Endothelial cell of umbilical vein (primary cell): ENCODE results near the gene CAMSAP1. TPM values are rescaled to one million over a fixed set of nuclear protein-coding genes. Genes with fewer than 3 reads are reported as not detected.

ENCODE experiments used
- BruUV-seq: library from RNA; stranded (reverse); fragments of 400-500 nt; replicated peaks from 2 replicates; lab custom pipeline; 2021; lab: Mats Ljungman, UMichigan
- CTCF ChIA-PET: fragments of 300-600, 350-600 bp; sonication (Branson Sonifier 250); formaldehyde crosslinking; loops from one replicate; lab custom pipeline; 2021; ENCODE audit warnings: antibody characterized with exemption, inconsistent platforms; lab: Charles Lee
- POLR2A ChIA-PET: fragments of 300-600, 350-600 bp; sonication (Branson Sonifier 250); formaldehyde crosslinking; loops from one replicate; lab custom pipeline; 2021; ENCODE audit warnings: antibody characterized with exemption, inconsistent platforms; lab: Charles Lee
- DNase-seq: peaks from one replicate; pipeline ENCODE4 v3.0.0-alpha.2; 2011; ENCODE audit warnings: low read depth, low spot score
- FAIRE-seq: peaks from 2 replicates; lab custom pipeline; 2011; peaks lifted over from hg19 to GRCh38; lab: Jason Lieb, UNC
- H2AFZ ChIP-seq: 2 replicates; pipeline ENCODE4 v1.6.0; 2012; ENCODE audit warnings: low read depth, low read length, control low read depth, inconsistent platforms
- H3K27ac ChIP-seq: 2 replicates; pipeline ENCODE4 v1.5.1; 2011; ENCODE audit warnings: low read depth, mild to moderate bottlenecking, control low read depth, low read length, moderate library complexity; ENCODE audit not compliant: insufficient read depth
- H3K27me3 ChIP-seq, 2 experiments: 2 replicates each; pipeline versions ENCODE4 v1.6.0 to v1.6.1; 2011; ENCODE audit warnings: low read length in 2 of 2, mixed read lengths in 1 of 2; ENCODE audit not compliant: control insufficient read depth in 2 of 2, insufficient read depth in 2 of 2
- H3K36me3 ChIP-seq, 2 experiments: 2 replicates in 1 of 2; 3 replicates in 1 of 2; pipeline ENCODE4 v1.5.1; 2011; ENCODE audit warnings: low read length in 2 of 2, mild to moderate bottlenecking in 1 of 2, moderate library complexity in 1 of 2; ENCODE audit not compliant: control insufficient read depth in 2 of 2, insufficient read depth in 2 of 2; ENCODE audit errors: extremely low read depth in 1 of 2
- H3K4me1 ChIP-seq: 3 replicates; pipeline ENCODE4 v1.5.1; 2011; ENCODE audit warnings: mild to moderate bottlenecking, low read length; ENCODE audit not compliant: control insufficient read depth, insufficient read depth; ENCODE audit errors: extremely low read depth
- H3K4me2 ChIP-seq: 2 replicates; pipeline ENCODE4 v1.6.1; 2011; ENCODE audit warnings: low read length, control low read depth, mixed read lengths; ENCODE audit not compliant: insufficient read depth
- H3K4me3 ChIP-seq, 3 experiments: fragments of 200-600 bp in 1 of 3; sonication (generic), shearing (Covaris generic) in 1 of 3; replicated peaks in 1 of 3; 2 replicates each; pipeline ENCODE4 v1.5.1; 2011 to 2016; ENCODE audit warnings: control low read depth in 3 of 3, low read length in 3 of 3, mild to moderate bottlenecking in 2 of 3, inconsistent platforms in 1 of 3, low read depth in 1 of 3, moderate library complexity in 1 of 3; ENCODE audit not compliant: insufficient read depth in 1 of 3
- H3K79me2 ChIP-seq: 2 replicates; pipeline ENCODE4 v1.6.0; 2012; ENCODE audit warnings: low read length, inconsistent platforms; ENCODE audit not compliant: control insufficient read depth, insufficient read depth
- H3K9ac ChIP-seq: replicated peaks from 2 replicates; pipeline ENCODE3; 2011; ENCODE audit warnings: low read length, control low read depth; ENCODE audit not compliant: insufficient read depth; ENCODE audit errors: extremely low read depth
- H3K9me1 ChIP-seq: replicated peaks from 3 replicates; pipeline ENCODE4 v1.6.0; 2011; ENCODE audit warnings: mild to moderate bottlenecking, low read length; ENCODE audit not compliant: control insufficient read depth, insufficient read depth; ENCODE audit errors: extremely low read depth
- H3K9me3 ChIP-seq: replicated peaks from 2 replicates; pipeline ENCODE4 v1.5.1; 2012; ENCODE audit warnings: low read length, inconsistent platforms; ENCODE audit not compliant: control insufficient read depth, insufficient read depth
- H4K20me1 ChIP-seq: replicated peaks from 2 replicates; pipeline ENCODE3; 2011; ENCODE audit warnings: mild to moderate bottlenecking, low read length; ENCODE audit not compliant: control insufficient read depth, insufficient read depth; ENCODE audit errors: extremely low read depth
- CTCF ChIP-seq, 2 donors: IDR thresholded peaks; 1 replicate in 1 of 2; 2 replicates in 1 of 2; pipeline ENCODE4 v1.5.1; 2011; ENCODE audit warnings: low read length in 2 of 2, mild to moderate bottlenecking in 2 of 2, moderate library complexity in 2 of 2, control low read depth in 1 of 2, inconsistent platforms in 1 of 2, low read depth in 1 of 2; ENCODE audit not compliant: insufficient read depth in 1 of 2; ENCODE audit errors: extremely low read depth in 1 of 2
- EZH2 ChIP-seq: IDR thresholded peaks from 2 replicates; pipeline ENCODE4 v1.6.1; 2012; ENCODE audit warnings: borderline replicate concordance, low read depth, mild to moderate bottlenecking, moderate library complexity, low read length, inconsistent platforms; ENCODE audit not compliant: severe bottlenecking
- FOS ChIP-seq: IDR thresholded peaks from 2 replicates; pipeline ENCODE4 v1.6.1; 2011; ENCODE audit warnings: mild to moderate bottlenecking, low read length, moderate library complexity, borderline replicate concordance; ENCODE audit not compliant: insufficient read depth
- GATA2 ChIP-seq: IDR thresholded peaks from 2 replicates; pipeline ENCODE4 v1.7.0; 2011; ENCODE audit warnings: low read depth, mild to moderate bottlenecking, moderate library complexity, mixed read lengths, low read length; ENCODE audit not compliant: insufficient read length, insufficient read depth
- JUN ChIP-seq: IDR thresholded peaks from 2 replicates; pipeline ENCODE4 v1.6.1; 2011; ENCODE audit warnings: borderline replicate concordance, low read depth; ENCODE audit not compliant: insufficient read length, insufficient read depth
- MAX ChIP-seq: IDR thresholded peaks from 2 replicates; pipeline ENCODE4 v1.6.1; 2011; ENCODE audit not compliant: insufficient read depth, insufficient read length
- MYC ChIP-seq: IDR thresholded peaks from one replicate; pipeline ENCODE4 v1.6.1; 2011; ENCODE audit warnings: mild to moderate bottlenecking, low read depth, low read length
- POLR2A ChIP-seq: IDR thresholded peaks from 2 replicates; pipeline ENCODE4 v1.6.1; 2012; ENCODE audit warnings: low read depth, mild to moderate bottlenecking, control low read depth, low read length
- POLR2AphosphoS5 ChIP-seq: IDR thresholded peaks from 2 replicates; pipeline ENCODE4 v1.6.1; 2012; ENCODE audit warnings: low read depth, mild to moderate bottlenecking, control low read depth, low read length, moderate library complexity; ENCODE audit not compliant: insufficient read depth
- dilution Hi-C: fragments of 300-500 bp; cut with MboI; formaldehyde crosslinking; loops from one replicate; pipeline ENCODE4 v1.15.0; 2019; ENCODE audit warnings: low sequenced_read_pairs; ENCODE audit not compliant: extremely low pct_ligation_motif_present
- intact Hi-C: fragments of 100-400 bp; cut with micrococcal nuclease; formaldehyde crosslinking; loops from one replicate; pipeline ENCODE4 v1.10.0; 2022
- polyA plus RNA-seq, 4 experiments: library from polyadenylated mRNA; depleted of rRNA in 3 of 4; stranded (reverse) in 3 of 4; unstranded in 1 of 4; fragments of >200 nt; gene quantifications; 2 replicates each; pipeline versions ENCODE4 v1.2.1 to v1.2.3, GENCODE V29; 2011 to 2012; ENCODE audit warnings: missing spikeins in 1 of 4
- total RNA-seq: library from RNA; stranded (reverse); gene quantifications from 2 replicates; pipeline ENCODE4 v1.2.3, GENCODE V29; 2021

Gene CAMSAP1
- total and polyA plus RNA-seq, 2 donors (not counting 3 experiments of a cell fraction or from before 2014, with no cell fraction given) = 8.1 to 25.5 TPM

- no peak overlapping the region for H3K9ac ChIP-seq
- no TSS peak for BruUV-seq
- no peaks in the 10 kb centered on the region for H3K36me3 ChIP-seq
- CTCF ChIA-PET = no interaction called here
- H2AFZ ChIP-seq = no peak overlapping the region
- no peak overlapping the region for H3K27ac ChIP-seq
- FAIRE-seq = no peak
- intact Hi-C loops (no loop called here), dilution Hi-C loops (no loop called here)
- H3K9me1 ChIP-seq = no peaks in the 10 kb centered on the region
- no peaks in the 10 kb centered on the region for H3K27me3 ChIP-seq
- POLR2A ChIA-PET = no interaction called here
- no peaks in the 10 kb centered on the region for H3K79me2 ChIP-seq
- TF ChIP-seq MAX (no peak), JUN (no peak), FOS (no peak), POLR2AphosphoS5 (no peak), MYC (no peak), CTCF (IDR thresholded peaks at IDR 0.05; ENCODE audit: extremely low read depth in 1 of 2, insufficient read depth in 1 of 2, low read depth in 1 of 2, low read length in 2 of 2) (no peak), EZH2 (no peak), GATA2 (no peak), POLR2A (no peak)
- no peak overlapping the region for H3K4me3 ChIP-seq
- no peaks in the 10 kb centered on the region for H3K9me3 ChIP-seq
- no peaks in the 10 kb centered on the region for H3K4me1 ChIP-seq
- no peak overlapping the region for H3K4me2 ChIP-seq
- H4K20me1 ChIP-seq = no peaks in the 10 kb centered on the region
- no peak for DNase-seq
Observed at GRCh38 chr9:135759676-135760300, 147.6 kb downstream of the CAMSAP1 start.
